Naive thymus-derived CD8-positive, alpha-beta T cell (primary cell): ENCODE results near the gene RPL22. TPM values are rescaled to one million over a fixed set of nuclear protein-coding genes. Genes with fewer than 3 reads are reported as not detected.

Source experiments
- ATAC-seq, 2 donors: fragments of 150-1000 bp; cut with Tn5 transposase in 1 of 2; sonication (Bioruptor Pico), chemical (Tn5 transposase) in 1 of 2; 1 replicate in 1 of 2; 2 replicates in 1 of 2; pipeline ENCODE4 v1.10.0; 2021; ENCODE audit warnings: mild to moderate bottlenecking in 2 of 2, moderate library complexity in 2 of 2
- POLR2A ChIA-PET: fragments of 350-600 bp; sonication (Branson Sonifier 250); formaldehyde crosslinking; loops from one replicate; lab custom pipeline; 2021; ENCODE audit warnings: antibody characterized with exemption; lab: Charles Lee
- DNase-seq, 10 donors: peaks; one replicate each; pipeline versions ENCODE4 v3.0.0 to v3.0.0-alpha.2; 2020 to 2022
- H3K27ac Mint-ChIP-seq, 10 donors: one replicate each; pipeline ENCODE4 v1.8.0; 2020 to 2022; ENCODE audit warnings: mild to moderate bottlenecking in 10 of 10, mixed read lengths in 10 of 10, moderate library complexity in 4 of 10, inconsistent platforms in 1 of 10
- H3K27me3 Mint-ChIP-seq, 5 donors: one replicate each; pipeline ENCODE4 v1.8.0; 2021 to 2022; ENCODE audit warnings: mixed read lengths in 5 of 5
- H3K36me3 Mint-ChIP-seq, 3 donors: one replicate each; pipeline ENCODE4 v1.8.0; 2020 to 2022; ENCODE audit warnings: mixed read lengths in 3 of 3, mild to moderate bottlenecking in 2 of 3, inconsistent platforms in 1 of 3
- H3K4me1 Mint-ChIP-seq, 4 donors: one replicate each; pipeline ENCODE4 v1.8.0; 2021 to 2022; ENCODE audit warnings: mixed read lengths in 4 of 4
- H3K4me3 Mint-ChIP-seq, 10 donors: one replicate each; pipeline ENCODE4 v1.8.0; 2020 to 2022; ENCODE audit warnings: mild to moderate bottlenecking in 10 of 10, mixed read lengths in 10 of 10, moderate library complexity in 6 of 10, inconsistent platforms in 1 of 10
- H3K9me3 Mint-ChIP-seq, 9 donors: one replicate each; pipeline ENCODE4 v1.8.0; 2020 to 2022; ENCODE audit warnings: mixed read lengths in 9 of 9, mild to moderate bottlenecking in 3 of 9, inconsistent platforms in 1 of 9, moderate library complexity in 1 of 9
- polyA plus RNA-seq, 3 donors: library from polyadenylated mRNA; unstranded; fragments of 300-500 nt; fragmentation: Illumina TruSeq; gene quantifications; one replicate each; pipeline ENCODE4 v1.2.3, GENCODE V29; 2021
- total RNA-seq, 8 experiments: library from RNA in 2 of 8; stranded (reverse) in 2 of 8; gene quantifications; one replicate each; pipeline ENCODE4 v1.2.3 and lab custom pipeline; 2021 to 2026

The RPL22 gene
- total and polyA plus RNA-seq, 5 experiments from 2014 or later = 291 to 597 (median 370) TPM

DNA sequence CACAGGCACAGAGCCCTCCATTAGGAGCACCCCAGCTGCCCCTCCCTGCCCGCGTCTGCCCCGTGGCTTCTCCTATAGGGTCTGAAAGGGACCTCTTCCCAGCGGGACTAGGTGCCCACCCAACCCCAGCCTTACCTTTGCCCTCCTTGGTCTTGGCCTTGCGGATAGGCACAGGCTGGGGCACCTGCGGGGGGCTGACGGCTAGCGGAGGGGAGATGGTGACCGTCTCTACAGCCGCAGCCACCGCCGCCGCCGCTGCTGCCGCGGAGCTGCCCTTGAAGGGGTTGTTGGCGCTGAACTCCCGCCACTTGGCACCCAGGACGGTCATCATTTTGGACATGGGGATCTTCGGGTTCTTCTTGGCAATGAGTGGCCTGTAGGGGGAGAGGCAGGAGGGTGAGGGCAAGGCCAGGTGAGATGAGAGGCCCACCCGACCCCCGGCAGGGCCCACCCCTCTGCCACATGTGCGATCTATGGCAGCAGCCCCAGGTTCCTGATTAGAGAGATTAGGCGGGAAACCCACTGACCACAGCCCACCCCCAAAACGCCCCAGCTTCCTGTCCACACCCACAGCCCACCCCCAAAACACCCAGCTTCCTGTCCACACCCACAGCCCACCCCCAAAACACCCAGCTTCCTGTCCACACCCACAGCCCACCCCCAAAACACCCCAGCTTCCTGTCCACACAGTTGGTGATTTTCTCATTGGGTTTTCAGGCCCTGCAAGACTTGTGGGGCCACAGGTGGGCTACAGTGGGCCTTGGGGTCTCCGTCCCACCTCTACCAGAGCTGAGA, 44.7 kb downstream of the RPL22 start:
- Mint-ChIP-seq H3K4me1 (peaks cover 0 to 17% (median 6%) of the 10 kb centered on the region in 4 donors), H3K36me3 (no peaks in the 10 kb centered on the region), H3K9me3 (peaks cover 0 to 2% (median 0%) of the 10 kb centered on the region in 9 donors), H3K27me3 (peaks cover 0 to 15% (median 4%) of the 10 kb centered on the region in 5 donors), H3K27ac (peak overlapping the region in 4 of 10 donors; percentile 24 to 69 (median 44)), H3K4me3 (peak overlapping the region in 1 of 10 donors; percentile 26)
- no peak for ATAC-seq
- no peak for DNase-seq
- POLR2A ChIA-PET = no interaction called here

DNA sequence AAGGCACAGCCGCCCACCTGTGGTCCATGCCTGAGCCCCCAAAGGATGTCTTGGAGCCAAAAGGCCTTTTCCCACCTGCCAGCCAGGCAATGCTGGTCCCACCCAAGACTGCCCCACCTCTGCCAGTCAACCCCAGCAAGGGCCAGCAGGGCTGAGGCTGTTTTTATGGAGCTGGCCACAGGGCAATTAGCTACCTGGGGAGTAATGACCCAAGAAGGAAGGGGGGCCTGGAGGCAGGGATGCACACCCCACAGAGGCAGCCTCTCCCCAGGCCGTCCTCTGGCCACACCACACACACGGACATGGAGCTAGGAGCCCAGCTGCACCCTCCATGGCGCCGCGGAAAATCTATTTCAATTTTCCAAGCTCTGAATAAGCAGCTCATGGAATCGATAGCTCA, 46.5 kb downstream of the RPL22 start:
- POLR2A ChIA-PET = no interaction called here
- Mint-ChIP-seq H3K9me3 (peaks cover 0 to 2% (median 0%) of the 10 kb centered on the region in 9 donors), H3K27ac (no peak overlapping the region), H3K27me3 (peaks cover 0 to 6% (median under 1%) of the 10 kb centered on the region in 5 donors), H3K4me3 (no peak overlapping the region), H3K36me3 (no peaks in the 10 kb centered on the region), H3K4me1 (peaks cover 3 to 25% (median 12%) of the 10 kb centered on the region in 4 donors)
- ATAC-seq (no peak), DNase-seq (no peak)

DNA sequence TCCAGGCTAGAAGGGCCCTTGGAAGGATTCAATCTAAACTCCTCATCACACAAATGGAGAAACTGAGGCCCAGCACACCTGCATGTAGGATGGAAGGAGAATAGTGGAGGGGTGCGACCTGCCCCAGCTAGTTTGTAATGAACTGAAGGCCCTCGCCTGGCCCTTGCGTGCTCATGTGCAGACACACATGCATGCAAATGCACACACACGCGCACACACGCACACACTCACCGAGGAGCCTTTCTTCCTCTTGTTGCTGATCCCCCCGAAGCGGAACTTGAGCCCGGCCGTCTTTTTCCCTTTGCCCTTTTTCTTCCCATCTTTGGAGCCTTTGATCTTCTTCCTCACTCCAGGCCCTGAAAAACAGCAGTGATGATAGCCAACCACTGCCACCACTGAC, 47.2 kb downstream of the RPL22 start:
- H3K27me3 Mint-ChIP-seq = peaks cover 0 to 7% (median 0%) of the 10 kb centered on the region in 5 donors
- POLR2A ChIA-PET = no interaction called here
- no peak overlapping the region for H3K27ac Mint-ChIP-seq
- no peaks in the 10 kb centered on the region for H3K36me3 Mint-ChIP-seq
- ATAC-seq = no peak
- no peak overlapping the region for H3K4me3 Mint-ChIP-seq
- peaks cover 0 to 2% (median 0%) of the 10 kb centered on the region in 9 donors for H3K9me3 Mint-ChIP-seq
- DNase-seq = no peak
- peaks cover 3 to 27% (median 12%) of the 10 kb centered on the region in 4 donors for H3K4me1 Mint-ChIP-seq

DNA sequence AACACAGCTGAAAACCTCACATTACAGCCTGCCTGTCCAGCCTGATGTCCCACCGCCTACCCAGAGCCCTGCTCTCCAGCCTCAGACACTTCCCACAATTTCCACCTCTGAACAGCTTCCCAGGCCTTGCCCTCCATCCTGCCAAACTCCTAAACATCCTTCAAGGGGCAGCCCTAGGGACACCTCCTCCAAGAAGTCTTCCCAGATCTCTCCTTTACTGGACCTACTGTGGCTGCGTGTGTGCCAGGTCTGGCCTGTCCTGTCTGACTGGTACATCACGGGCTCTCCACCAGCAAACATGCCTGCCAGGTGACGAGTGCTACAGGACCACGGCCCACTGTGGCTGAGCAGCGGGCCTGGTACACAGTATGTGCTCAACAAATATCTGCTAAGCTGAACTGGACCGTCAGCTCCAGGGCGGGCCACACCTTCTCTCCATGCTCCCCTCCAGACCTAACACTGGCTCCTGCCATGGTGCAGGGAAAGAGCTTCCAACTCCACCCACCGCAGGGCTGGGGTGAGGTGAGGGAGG, 48.0 kb downstream of the RPL22 start:
- Mint-ChIP-seq H3K4me3 (peak overlapping the region in 2 of 10 donors; percentile 6 to 33), H3K4me1 (peaks cover 3 to 27% (median 12%) of the 10 kb centered on the region in 4 donors)
- POLR2A ChIA-PET = no interaction called here

DNA sequence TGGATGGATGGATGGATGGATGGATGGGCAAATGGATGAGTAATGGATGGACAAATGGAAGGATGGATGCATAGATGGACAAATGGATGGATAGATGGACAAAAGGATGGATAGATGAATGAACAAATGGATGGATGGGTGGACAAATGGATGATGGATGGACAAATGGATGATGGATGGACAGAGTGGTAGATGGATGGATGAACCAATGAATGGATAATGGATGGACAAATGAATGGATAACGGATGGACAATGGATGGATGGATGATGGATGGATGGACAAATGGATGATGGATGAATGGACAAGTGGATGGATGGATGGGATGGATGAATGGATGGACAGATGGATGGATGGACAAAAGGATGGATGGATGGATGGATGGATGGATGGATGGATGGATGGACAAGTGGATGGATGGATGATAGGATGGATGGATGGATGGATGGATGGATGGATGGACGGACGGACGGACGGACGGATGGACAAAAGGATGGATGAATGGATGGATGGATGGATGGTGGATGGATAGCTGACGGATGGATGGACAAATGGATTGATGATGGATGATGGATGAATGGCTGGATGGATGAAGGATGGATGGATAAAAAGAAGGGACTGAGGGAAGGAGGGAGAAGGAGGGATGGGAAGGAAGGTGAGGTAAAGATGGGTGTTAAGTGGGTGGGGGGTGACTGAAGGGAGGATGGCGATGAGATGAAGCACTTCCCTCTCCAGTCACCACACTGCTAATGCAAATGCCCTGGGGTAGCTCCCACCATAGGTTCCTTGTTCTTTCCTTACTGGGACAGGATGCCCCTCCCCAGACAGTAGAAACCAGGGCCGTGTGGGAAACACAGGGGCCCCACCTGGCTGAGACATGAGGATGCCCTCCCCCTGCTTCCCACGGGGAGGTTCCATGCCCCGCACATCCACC, 49.1 kb downstream of the RPL22 start:
- peaks cover 3 to 26% (median 12%) of the 10 kb centered on the region in 4 donors for H3K4me1 Mint-ChIP-seq
- H3K36me3 Mint-ChIP-seq = no peaks in the 10 kb centered on the region
- H3K27ac Mint-ChIP-seq = no peak overlapping the region
- POLR2A ChIA-PET = no interaction called here
- peaks cover 0 to 11% (median 8%) of the 10 kb centered on the region in 5 donors for H3K27me3 Mint-ChIP-seq
- ATAC-seq (no peak), DNase-seq (no peak)
- H3K9me3 Mint-ChIP-seq = peaks cover 0 to 2% (median 0%) of the 10 kb centered on the region in 9 donors
- no peak overlapping the region for H3K4me3 Mint-ChIP-seq

More for the DNA sequence above, 48.0 kb downstream of the RPL22 start:
- H3K27me3 Mint-ChIP-seq = peaks cover 0 to 7% (median 5%) of the 10 kb centered on the region in 5 donors
- DNase-seq (no peak), ATAC-seq (no peak)
- peaks cover 0 to 2% (median 0%) of the 10 kb centered on the region in 9 donors for H3K9me3 Mint-ChIP-seq
- H3K36me3 Mint-ChIP-seq = no peaks in the 10 kb centered on the region
- no peak overlapping the region for H3K27ac Mint-ChIP-seq

- H3K4me1 Mint-ChIP-seq = peaks cover 3 to 20% (median 9%) of the 10 kb centered on the region in 4 donors
- DNase-seq (no peak), ATAC-seq (no peak)
- peaks cover 0 to 2% (median 0%) of the 10 kb centered on the region in 9 donors for H3K9me3 Mint-ChIP-seq
- peaks cover 0 to 11% (median 8%) of the 10 kb centered on the region in 5 donors for H3K27me3 Mint-ChIP-seq
- POLR2A ChIA-PET = no interaction called here
- H3K27ac Mint-ChIP-seq = no peak overlapping the region
- no peak overlapping the region for H3K4me3 Mint-ChIP-seq
- no peaks in the 10 kb centered on the region for H3K36me3 Mint-ChIP-seq
These were observed 49.8 kb downstream of the RPL22 start for GRCh38 chr1:6149597-6149996.

- H3K9me3 Mint-ChIP-seq = peaks cover 0 to 2% (median 0%) of the 10 kb centered on the region in 9 donors
- ATAC-seq = peak; percentile 93 to 96
- peak overlapping the region in 2 of 10 donors; percentile 15 to 60 for H3K27ac Mint-ChIP-seq
These were observed 50.7 kb downstream of the RPL22 start for GRCh38 chr1:6148497-6149241.

DNA sequence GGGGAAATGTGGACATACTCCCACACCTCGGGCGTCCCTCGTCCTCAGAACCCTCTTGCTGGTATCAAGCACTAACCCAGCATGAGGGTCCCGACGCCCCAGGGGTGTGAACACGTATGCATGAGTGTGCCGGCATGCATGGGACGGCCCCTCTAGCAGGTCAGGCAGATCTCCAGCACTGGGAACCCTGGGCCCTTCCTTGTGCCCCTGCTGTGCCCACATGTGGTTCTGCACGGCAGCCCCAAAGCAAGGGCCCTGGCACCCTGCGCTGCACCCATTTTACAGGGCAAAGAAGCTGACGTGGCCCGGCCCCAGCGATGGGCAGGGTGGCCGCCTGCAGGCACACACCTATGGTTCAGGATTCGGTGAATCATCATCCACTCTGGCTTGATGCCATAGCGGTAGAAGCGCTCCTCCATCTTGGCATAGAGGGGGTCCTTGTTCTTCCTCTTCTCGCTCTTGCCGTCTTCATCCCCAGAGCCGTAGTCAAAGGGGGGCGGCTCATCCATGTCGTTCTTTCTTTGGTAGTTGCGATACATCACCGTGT, 53.5 kb downstream of the RPL22 start:
- H3K4me3 Mint-ChIP-seq = peak overlapping the region in 1 of 10 donors; percentile 13
- no peaks in the 10 kb centered on the region for H3K36me3 Mint-ChIP-seq
- H3K27ac Mint-ChIP-seq = no peak overlapping the region
- POLR2A ChIA-PET = no interaction called here
- peaks cover 3 to 10% (median 6%) of the 10 kb centered on the region in 4 donors for H3K4me1 Mint-ChIP-seq
- DNase-seq = no peak
- H3K27me3 Mint-ChIP-seq = peaks cover 0 to 11% (median 8%) of the 10 kb centered on the region in 5 donors
- no peaks in the 10 kb centered on the region for H3K9me3 Mint-ChIP-seq
- no peak for ATAC-seq

More at GRCh38 chr1:6148497-6149241, 50.7 kb downstream of the RPL22 start:
- Mint-ChIP-seq H3K27me3 (peaks cover 0 to 11% (median 8%) of the 10 kb centered on the region in 5 donors), H3K4me1 (peaks cover 3 to 17% (median 7%) of the 10 kb centered on the region in 4 donors), H3K36me3 (no peaks in the 10 kb centered on the region), H3K4me3 (peak overlapping the region in 9 of 10 donors; percentile 53 to 85 (median 78))
- peak; percentile 14 to 80 (median 52) for DNase-seq
- POLR2A ChIA-PET = no interaction called here

DNA sequence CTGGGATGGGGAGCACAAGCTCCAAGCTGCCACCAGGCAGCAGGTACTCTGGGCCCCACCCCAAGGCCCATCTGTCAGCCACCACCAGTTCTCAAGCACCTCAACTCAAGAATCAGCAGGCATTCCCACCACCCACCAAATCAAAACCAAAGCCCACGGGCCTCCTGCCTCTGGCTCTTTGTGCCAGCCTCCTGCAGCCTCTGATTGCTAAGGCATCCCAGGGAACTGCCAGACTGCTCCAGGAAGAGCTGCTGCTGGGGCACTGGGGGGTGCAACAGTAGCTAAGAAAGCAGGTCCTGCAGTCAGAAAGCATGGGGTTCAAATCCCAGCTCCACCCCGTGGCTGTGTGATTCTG, 54.0 kb downstream of the RPL22 start:
- POLR2A ChIA-PET = no interaction called here
- Mint-ChIP-seq H3K4me3 (no peak overlapping the region), H3K27me3 (peaks cover 0 to 11% (median 8%) of the 10 kb centered on the region in 5 donors), H3K36me3 (no peaks in the 10 kb centered on the region), H3K27ac (no peak overlapping the region), H3K4me1 (peaks cover 3 to 10% (median 6%) of the 10 kb centered on the region in 4 donors), H3K9me3 (no peaks in the 10 kb centered on the region)
- no peak for DNase-seq
- ATAC-seq = no peak

GRCh38 chr1:6144647-6145395, 54.6 kb downstream of the RPL22 start:
- Mint-ChIP-seq H3K27me3 (peaks cover 0 to 11% (median 8%) of the 10 kb centered on the region in 5 donors), H3K27ac (no peak overlapping the region), H3K4me3 (no peak overlapping the region), H3K9me3 (no peaks in the 10 kb centered on the region), H3K36me3 (no peaks in the 10 kb centered on the region), H3K4me1 (peaks cover 3 to 10% (median 6%) of the 10 kb centered on the region in 4 donors)
- ATAC-seq (no peak), DNase-seq (no peak)
- POLR2A ChIA-PET = no interaction called here

- Mint-ChIP-seq H3K4me1 (peaks cover 3 to 10% (median 6%) of the 10 kb centered on the region in 4 donors), H3K27me3 (peaks cover 0 to 11% (median 8%) of the 10 kb centered on the region in 5 donors), H3K27ac (no peak overlapping the region), H3K9me3 (no peaks in the 10 kb centered on the region), H3K4me3 (no peak overlapping the region), H3K36me3 (no peaks in the 10 kb centered on the region)
- ATAC-seq (no peak), DNase-seq (no peak)
- POLR2A ChIA-PET = no interaction called here
These were observed 55.2 kb downstream of the RPL22 start for GRCh38 chr1:6144175-6144574.
